Measurements from ENCODE around the gene MBD3L2B. TPM values are rescaled to one million over a fixed set of nuclear protein-coding genes. Genes with fewer than 3 reads are reported as not detected.

MBD3L2B gene
- total RNA-seq, 1 donor from 2014 or later = not detected

Other genes with a start within 250 kb of the MBD3L2B start
- 108 and 114 TPM in 2 replicates for gene VAV1, start 248.7 kb downstream of the MBD3L2B start, total RNA-seq
- gene ADGRE1, start 133.9 kb downstream of the MBD3L2B start, total RNA-seq = 1.8 and 2.0 TPM in 2 replicates
- not detected in 2 replicates for gene MBD3L5, start 9.1 kb upstream of the MBD3L2B start, total RNA-seq
- not detected in 2 replicates for gene MBD3L4, start 18.7 kb upstream of the MBD3L2B start, total RNA-seq
- not detected in 2 replicates for gene MBD3L2, start 27.9 kb upstream of the MBD3L2B start, total RNA-seq
- not detected in 2 replicates for gene MBD3L3, start 37.2 kb upstream of the MBD3L2B start, total RNA-seq
- 16.6 and 17.0 TPM in 2 replicates for gene ZNF557, start 48.3 kb upstream of the MBD3L2B start, total RNA-seq

Measured in T-helper 2 cell treated with Interferon-gamma antibody and Interleukin-4, amounts not matched to agents 100 ng/mL and 5 ng/mL, for 36 hours (primary cell).